Thyroid gland (tissue), 4 donors: ENCODE results near the gene EML4.

Experiments
- POLR2A ChIP-seq, 2 donors: fragments of 450-650 bp; IDR thresholded peaks; one replicate each; pipeline ENCODE4 v1.6.1; 2017; ENCODE audit warnings: antibody characterized with exemption in 2 of 2, mild to moderate bottlenecking in 2 of 2, moderate library complexity in 1 of 2
- TF ChIP-seq, protein P1 (sequence below), 6 experiments: fragments of 200-600 bp in 3 of 6; fragments of 450-650 bp in 3 of 6; sonication (generic) in 3 of 6; IDR thresholded peaks; one replicate each; pipeline ENCODE4 v1.5.1; 2016 to 2019; ENCODE audit warnings: antibody characterized with exemption in 6 of 6, mild to moderate bottlenecking in 2 of 6, inconsistent platforms in 1 of 6, moderate library complexity in 1 of 6

DNA sequence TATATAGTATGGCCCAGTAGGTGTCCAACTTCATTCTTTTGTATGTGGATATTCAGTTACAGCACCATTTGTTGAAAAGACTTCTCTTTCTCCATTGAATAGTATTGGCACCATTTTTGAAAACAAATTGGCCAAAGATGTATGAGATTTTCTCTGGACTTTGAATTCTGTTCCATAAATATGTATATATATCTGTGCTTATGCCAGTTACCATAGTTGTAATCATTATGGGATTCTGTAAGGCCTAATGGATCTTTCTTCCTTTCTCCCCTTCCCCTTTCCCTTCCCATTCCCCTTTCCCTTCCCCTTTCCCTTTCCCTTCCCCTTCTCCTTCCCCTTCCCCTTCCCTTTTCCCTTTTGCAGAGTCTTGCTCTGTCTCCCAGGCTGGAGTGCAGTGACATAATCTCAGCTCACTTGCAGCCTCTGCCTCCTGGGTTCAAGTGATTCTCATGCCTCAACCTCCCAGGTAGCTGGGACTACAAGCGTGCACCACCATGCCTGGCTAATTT, 140.9 kb downstream of the EML4 start:
- no peak for TF ChIP-seq POLR2A (IDR thresholded peaks at IDR 0.05)
- TF ChIP-seq, protein P1, sequence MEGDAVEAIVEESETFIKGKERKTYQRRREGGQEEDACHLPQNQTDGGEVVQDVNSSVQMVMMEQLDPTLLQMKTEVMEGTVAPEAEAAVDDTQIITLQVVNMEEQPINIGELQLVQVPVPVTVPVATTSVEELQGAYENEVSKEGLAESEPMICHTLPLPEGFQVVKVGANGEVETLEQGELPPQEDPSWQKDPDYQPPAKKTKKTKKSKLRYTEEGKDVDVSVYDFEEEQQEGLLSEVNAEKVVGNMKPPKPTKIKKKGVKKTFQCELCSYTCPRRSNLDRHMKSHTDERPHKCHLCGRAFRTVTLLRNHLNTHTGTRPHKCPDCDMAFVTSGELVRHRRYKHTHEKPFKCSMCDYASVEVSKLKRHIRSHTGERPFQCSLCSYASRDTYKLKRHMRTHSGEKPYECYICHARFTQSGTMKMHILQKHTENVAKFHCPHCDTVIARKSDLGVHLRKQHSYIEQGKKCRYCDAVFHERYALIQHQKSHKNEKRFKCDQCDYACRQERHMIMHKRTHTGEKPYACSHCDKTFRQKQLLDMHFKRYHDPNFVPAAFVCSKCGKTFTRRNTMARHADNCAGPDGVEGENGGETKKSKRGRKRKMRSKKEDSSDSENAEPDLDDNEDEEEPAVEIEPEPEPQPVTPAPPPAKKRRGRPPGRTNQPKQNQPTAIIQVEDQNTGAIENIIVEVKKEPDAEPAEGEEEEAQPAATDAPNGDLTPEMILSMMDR (IDR thresholded peaks at IDR 0.05), result no peak
